HepG2 (cell line): ENCODE measurements around the gene PHF3. TPM values are rescaled to one million over a fixed set of nuclear protein-coding genes. Genes with fewer than 3 reads are reported as not detected.

Source experiments
- KLF15 ChIP-seq: sonication (generic); formaldehyde crosslinking; IDR thresholded peaks from 2 replicates; pipeline ENCODE4 v1.8.1; 2023; ENCODE audit warnings: borderline replicate concordance, mild to moderate bottlenecking, inconsistent platforms, missing genetic modification reagents, mixed read lengths
- MAF1 ChIP-seq: sonication (generic); formaldehyde crosslinking; IDR thresholded peaks from 2 replicates; pipeline ENCODE4 v1.5.0; 2020; ENCODE audit warnings: missing genetic modification reagents, borderline replicate concordance
- SYNCRIP ChIP-seq: fragments of 200-400 bp; formaldehyde crosslinking; IDR thresholded peaks from 2 replicates; pipeline ENCODE4 v1.6.1; 2018; ENCODE audit warnings: mild to moderate bottlenecking, low read depth, low read length; ENCODE audit not compliant: insufficient read depth
- ZBTB7B ChIP-seq: sonication (generic); formaldehyde crosslinking; IDR thresholded peaks from 2 replicates; pipeline ENCODE4 v1.4.0; 2020; ENCODE audit warnings: missing genetic modification reagents
- ZKSCAN5 ChIP-seq: sonication (generic); formaldehyde crosslinking; IDR thresholded peaks from 2 replicates; pipeline ENCODE4 v1.5.1; 2020; ENCODE audit warnings: mild to moderate bottlenecking, missing genetic modification reagents
- ZMYM3 ChIP-seq: sonication (generic); formaldehyde crosslinking; IDR thresholded peaks from 2 replicates; pipeline ENCODE4 v1.5.1; 2020; ENCODE audit warnings: mild to moderate bottlenecking, missing genetic modification reagents
- ZNF207 ChIP-seq: fragments of 450-650 bp; IDR thresholded peaks from 2 replicates; pipeline ENCODE4 v1.6.1; 2016; ENCODE audit warnings: antibody characterized with exemption, borderline replicate concordance
- ZNF343 ChIP-seq: sonication (generic); formaldehyde crosslinking; IDR thresholded peaks from 2 replicates; pipeline ENCODE4 v1.4.0; 2020; ENCODE audit warnings: mild to moderate bottlenecking, missing genetic modification reagents
- ZNF547 ChIP-seq: sonication (generic); formaldehyde crosslinking; IDR thresholded peaks from 2 replicates; pipeline ENCODE4 v1.5.1; 2020; ENCODE audit warnings: mild to moderate bottlenecking, missing genetic modification reagents
- ZNF674 ChIP-seq: sonication (generic); formaldehyde crosslinking; IDR thresholded peaks from 2 replicates; pipeline ENCODE4 v1.5.0; 2020; ENCODE audit warnings: low read depth, mild to moderate bottlenecking, missing genetic modification reagents
- ZNF777 ChIP-seq: sonication (generic); formaldehyde crosslinking; IDR thresholded peaks from 2 replicates; pipeline ENCODE4 v1.4.0; 2020; ENCODE audit warnings: missing genetic modification reagents
- ZSCAN30 ChIP-seq: sonication (generic); formaldehyde crosslinking; IDR thresholded peaks from 2 replicates; pipeline ENCODE4 v1.5.0; 2020; ENCODE audit warnings: mild to moderate bottlenecking, missing genetic modification reagents
- polyA plus RNA-seq, 8 experiments: library from polyadenylated mRNA; depleted of rRNA in 3 of 8; stranded (reverse) in 7 of 8; unstranded in 1 of 8; fragments of >200 nt; fragmentation: Illumina TruSeq in 4 of 8; extraction: Trizol in 4 of 8; gene quantifications; 2 replicates each; pipeline versions ENCODE4 v1.2.1 to v1.2.3, GENCODE V29; 2011 to 2016; ENCODE audit warnings: low read depth in 4 of 8, missing spikeins in 1 of 8, mixed read lengths in 1 of 8; ENCODE audit not compliant: insufficient read depth in 1 of 8
- total RNA-seq, 5 experiments: library from RNA; depleted of rRNA; stranded (reverse); fragments of >200 nt; fragmentation: Illumina TruSeq; extraction: Trizol; gene quantifications; 2 replicates each; pipeline ENCODE4 v1.2.3, GENCODE V29; 2016; ENCODE audit warnings: low read depth in 1 of 5
- TF ChIP-seq, protein P1 (sequence below): fragments of 450-650 bp; IDR thresholded peaks from 2 replicates; pipeline ENCODE4 v1.6.1; 2017; ENCODE audit warnings: mild to moderate bottlenecking
- TF ChIP-seq, protein P2 (sequence below): IDR thresholded peaks from 2 replicates; pipeline ENCODE4 v1.4.0; 2020; ENCODE audit warnings: mild to moderate bottlenecking, missing genetic modification reagents
- TF ChIP-seq, protein P3 (sequence below): sonication (generic); formaldehyde crosslinking; IDR thresholded peaks from 2 replicates; pipeline ENCODE4 v1.4.0; 2020; ENCODE audit warnings: missing genetic modification reagents
- TF ChIP-seq, protein P4 (sequence below): sonication (generic); formaldehyde crosslinking; conservative IDR thresholded peaks from 2 replicates; pipeline ENCODE4 v1.8.0; 2022; ENCODE audit warnings: mild to moderate bottlenecking, moderate library complexity, missing genetic modification reagents
- TF ChIP-seq, protein P5 (sequence below): sonication (generic); formaldehyde crosslinking; IDR thresholded peaks from 2 replicates; pipeline ENCODE4 v1.4.0; 2020; ENCODE audit warnings: mild to moderate bottlenecking, missing genetic modification reagents

The PHF3 gene
- total and polyA plus RNA-seq, 2 of the 13 experiments (the other 11 are each of a cell fraction or from before 2014, with no cell fraction given): 19.8 to 70.4 TPM

DNA sequence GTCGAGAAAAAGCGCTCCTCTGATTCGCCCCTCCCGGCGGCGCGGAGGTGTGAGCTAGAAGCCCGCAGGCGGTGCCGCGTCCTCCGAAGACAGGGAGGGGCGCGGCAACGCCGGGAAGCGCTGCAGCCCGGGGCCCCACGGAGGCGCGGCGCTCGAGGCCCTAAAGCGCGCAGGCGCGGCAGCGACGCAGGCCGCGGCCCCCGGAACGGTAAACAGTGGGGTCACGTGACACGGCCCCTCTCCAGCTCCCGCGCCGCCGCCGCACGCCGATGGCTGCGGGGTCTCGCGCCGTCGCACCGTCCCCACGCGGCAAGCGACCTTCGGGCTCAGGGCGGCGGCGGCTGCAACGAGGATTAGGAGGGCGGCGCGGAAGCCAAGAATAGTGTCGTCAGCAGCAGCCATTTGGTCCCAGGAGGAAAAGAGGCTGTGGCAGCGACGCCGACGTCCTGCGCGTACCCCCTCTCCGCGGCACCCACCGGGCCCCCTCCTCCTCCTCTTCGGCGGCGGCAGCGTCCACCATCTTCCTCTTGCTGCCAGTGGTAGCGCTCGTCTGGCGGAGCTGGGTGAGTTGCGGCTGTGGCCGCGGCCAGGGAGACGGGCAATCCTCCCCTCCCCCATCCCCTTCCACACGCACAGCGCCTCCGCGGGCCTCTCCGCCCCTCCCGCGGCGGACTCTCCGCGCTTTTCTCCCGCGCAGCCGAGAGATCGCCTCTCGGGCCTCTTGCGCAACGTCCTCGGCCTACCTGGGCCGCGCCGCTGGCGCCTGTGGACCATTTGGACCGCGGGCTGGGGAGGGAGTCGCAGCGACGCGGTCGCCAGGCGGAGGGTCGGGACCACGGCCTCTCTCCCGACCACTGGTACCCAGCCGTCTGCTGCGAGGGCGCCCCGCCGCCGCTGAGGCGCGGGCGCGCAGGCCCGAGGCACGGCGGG is at the start of gene PHF3 (continued):
- TF ChIP-seq, protein P1, sequence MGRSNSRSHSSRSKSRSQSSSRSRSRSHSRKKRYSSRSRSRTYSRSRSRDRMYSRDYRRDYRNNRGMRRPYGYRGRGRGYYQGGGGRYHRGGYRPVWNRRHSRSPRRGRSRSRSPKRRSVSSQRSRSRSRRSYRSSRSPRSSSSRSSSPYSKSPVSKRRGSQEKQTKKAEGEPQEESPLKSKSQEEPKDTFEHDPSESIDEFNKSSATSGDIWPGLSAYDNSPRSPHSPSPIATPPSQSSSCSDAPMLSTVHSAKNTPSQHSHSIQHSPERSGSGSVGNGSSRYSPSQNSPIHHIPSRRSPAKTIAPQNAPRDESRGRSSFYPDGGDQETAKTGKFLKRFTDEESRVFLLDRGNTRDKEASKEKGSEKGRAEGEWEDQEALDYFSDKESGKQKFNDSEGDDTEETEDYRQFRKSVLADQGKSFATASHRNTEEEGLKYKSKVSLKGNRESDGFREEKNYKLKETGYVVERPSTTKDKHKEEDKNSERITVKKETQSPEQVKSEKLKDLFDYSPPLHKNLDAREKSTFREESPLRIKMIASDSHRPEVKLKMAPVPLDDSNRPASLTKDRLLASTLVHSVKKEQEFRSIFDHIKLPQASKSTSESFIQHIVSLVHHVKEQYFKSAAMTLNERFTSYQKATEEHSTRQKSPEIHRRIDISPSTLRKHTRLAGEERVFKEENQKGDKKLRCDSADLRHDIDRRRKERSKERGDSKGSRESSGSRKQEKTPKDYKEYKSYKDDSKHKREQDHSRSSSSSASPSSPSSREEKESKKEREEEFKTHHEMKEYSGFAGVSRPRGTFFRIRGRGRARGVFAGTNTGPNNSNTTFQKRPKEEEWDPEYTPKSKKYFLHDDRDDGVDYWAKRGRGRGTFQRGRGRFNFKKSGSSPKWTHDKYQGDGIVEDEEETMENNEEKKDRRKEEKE: no peak
- TF ChIP-seq, protein P2, sequence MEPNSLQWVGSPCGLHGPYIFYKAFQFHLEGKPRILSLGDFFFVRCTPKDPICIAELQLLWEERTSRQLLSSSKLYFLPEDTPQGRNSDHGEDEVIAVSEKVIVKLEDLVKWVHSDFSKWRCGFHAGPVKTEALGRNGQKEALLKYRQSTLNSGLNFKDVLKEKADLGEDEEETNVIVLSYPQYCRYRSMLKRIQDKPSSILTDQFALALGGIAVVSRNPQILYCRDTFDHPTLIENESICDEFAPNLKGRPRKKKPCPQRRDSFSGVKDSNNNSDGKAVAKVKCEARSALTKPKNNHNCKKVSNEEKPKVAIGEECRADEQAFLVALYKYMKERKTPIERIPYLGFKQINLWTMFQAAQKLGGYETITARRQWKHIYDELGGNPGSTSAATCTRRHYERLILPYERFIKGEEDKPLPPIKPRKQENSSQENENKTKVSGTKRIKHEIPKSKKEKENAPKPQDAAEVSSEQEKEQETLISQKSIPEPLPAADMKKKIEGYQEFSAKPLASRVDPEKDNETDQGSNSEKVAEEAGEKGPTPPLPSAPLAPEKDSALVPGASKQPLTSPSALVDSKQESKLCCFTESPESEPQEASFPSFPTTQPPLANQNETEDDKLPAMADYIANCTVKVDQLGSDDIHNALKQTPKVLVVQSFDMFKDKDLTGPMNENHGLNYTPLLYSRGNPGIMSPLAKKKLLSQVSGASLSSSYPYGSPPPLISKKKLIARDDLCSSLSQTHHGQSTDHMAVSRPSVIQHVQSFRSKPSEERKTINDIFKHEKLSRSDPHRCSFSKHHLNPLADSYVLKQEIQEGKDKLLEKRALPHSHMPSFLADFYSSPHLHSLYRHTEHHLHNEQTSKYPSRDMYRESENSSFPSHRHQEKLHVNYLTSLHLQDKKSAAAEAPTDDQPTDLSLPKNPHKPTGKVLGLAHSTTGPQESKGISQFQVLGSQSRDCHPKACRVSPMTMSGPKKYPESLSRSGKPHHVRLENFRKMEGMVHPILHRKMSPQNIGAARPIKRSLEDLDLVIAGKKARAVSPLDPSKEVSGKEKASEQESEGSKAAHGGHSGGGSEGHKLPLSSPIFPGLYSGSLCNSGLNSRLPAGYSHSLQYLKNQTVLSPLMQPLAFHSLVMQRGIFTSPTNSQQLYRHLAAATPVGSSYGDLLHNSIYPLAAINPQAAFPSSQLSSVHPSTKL (CRISPR knock-in tag): peak; percentile 84
- TF ChIP-seq ZNF777 (CRISPR knock-in tag) (peak; percentile 96), KLF15 (peak; percentile 83; the same call in 1 of the 2 replicates), ZMYM3 (CRISPR knock-in tag) (peak; percentile 75), ZBTB7B (CRISPR knock-in tag) (peak; percentile 98), ZNF343 (peak; percentile 87; the same call in 1 of the 2 replicates), ZNF547 (CRISPR knock-in tag) (peak; percentile 99), ZKSCAN5 (CRISPR knock-in tag) (peak; percentile 55; the same call in 1 of the 2 replicates), ZSCAN30 (peak; percentile 99), ZNF674 (CRISPR knock-in tag) (peak; percentile 97), ZNF207 (no peak), SYNCRIP (no peak), MAF1 (CRISPR knock-in tag) (peak; percentile 87)
- TF ChIP-seq, protein P3, sequence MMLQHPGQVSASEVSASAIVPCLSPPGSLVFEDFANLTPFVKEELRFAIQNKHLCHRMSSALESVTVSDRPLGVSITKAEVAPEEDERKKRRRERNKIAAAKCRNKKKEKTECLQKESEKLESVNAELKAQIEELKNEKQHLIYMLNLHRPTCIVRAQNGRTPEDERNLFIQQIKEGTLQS: peak; percentile 66; the same call in 1 of the 2 replicates
- TF ChIP-seq, protein P4, sequence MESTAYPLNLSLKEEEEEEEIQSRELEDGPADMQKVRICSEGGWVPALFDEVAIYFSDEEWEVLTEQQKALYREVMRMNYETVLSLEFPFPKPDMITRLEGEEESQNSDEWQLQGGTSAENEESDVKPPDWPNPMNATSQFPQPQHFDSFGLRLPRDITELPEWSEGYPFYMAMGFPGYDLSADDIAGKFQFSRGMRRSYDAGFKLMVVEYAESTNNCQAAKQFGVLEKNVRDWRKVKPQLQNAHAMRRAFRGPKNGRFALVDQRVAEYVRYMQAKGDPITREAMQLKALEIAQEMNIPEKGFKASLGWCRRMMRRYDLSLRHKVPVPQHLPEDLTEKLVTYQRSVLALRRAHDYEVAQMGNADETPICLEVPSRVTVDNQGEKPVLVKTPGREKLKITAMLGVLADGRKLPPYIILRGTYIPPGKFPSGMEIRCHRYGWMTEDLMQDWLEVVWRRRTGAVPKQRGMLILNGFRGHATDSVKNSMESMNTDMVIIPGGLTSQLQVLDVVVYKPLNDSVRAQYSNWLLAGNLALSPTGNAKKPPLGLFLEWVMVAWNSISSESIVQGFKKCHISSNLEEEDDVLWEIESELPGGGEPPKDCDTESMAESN (CRISPR knock-in tag): peak; percentile 98
- TF ChIP-seq, protein P5, sequence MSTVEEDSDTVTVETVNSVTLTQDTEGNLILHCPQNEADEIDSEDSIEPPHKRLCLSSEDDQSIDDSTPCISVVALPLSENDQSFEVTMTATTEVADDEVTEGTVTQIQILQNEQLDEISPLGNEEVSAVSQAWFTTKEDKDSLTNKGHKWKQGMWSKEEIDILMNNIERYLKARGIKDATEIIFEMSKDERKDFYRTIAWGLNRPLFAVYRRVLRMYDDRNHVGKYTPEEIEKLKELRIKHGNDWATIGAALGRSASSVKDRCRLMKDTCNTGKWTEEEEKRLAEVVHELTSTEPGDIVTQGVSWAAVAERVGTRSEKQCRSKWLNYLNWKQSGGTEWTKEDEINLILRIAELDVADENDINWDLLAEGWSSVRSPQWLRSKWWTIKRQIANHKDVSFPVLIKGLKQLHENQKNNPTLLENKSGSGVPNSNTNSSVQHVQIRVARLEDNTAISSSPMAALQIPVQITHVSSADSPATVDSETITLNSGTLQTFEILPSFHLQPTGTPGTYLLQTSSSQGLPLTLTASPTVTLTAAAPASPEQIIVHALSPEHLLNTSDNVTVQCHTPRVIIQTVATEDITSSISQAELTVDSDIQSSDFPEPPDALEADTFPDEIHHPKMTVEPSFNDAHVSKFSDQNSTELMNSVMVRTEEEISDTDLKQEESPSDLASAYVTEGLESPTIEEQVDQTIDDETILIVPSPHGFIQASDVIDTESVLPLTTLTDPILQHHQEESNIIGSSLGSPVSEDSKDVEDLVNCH (CRISPR knock-in tag): no peak; the same call in 1 of the 2 replicates
